ENCODE data around the gene PRRX1.

Gene PRRX1

GRCh38 chr1:170691258-170691657, 27.3 kb downstream of the PRRX1 start:
- no peaks in the 10 kb centered on the region for H3K27me3 ChIP-seq (ENCODE audit: insufficient read depth, low read length, poor library complexity)
- no peak overlapping the region for H2BK120ac ChIP-seq (ENCODE audit: low read depth, low read length)
- no peak for DNase-seq
- no peak overlapping the region for H4K5ac ChIP-seq (ENCODE audit: low read length)
- H3K23ac ChIP-seq (ENCODE audit: low read length) = no peak overlapping the region
- no peak overlapping the region for H3K4me2 ChIP-seq (ENCODE audit: low read length)
- no peak overlapping the region for H3K56ac ChIP-seq (ENCODE audit: low read length)
- no peaks in the 10 kb centered on the region for H3K4me1 ChIP-seq (ENCODE audit: control insufficient read depth, low read depth, low read length)
- no peak overlapping the region for H3K4me3 ChIP-seq (ENCODE audit: low read length)
- H3K79me2 ChIP-seq (ENCODE audit: control insufficient read depth, insufficient read depth, low read length) = no peaks in the 10 kb centered on the region
- H3K27ac ChIP-seq (ENCODE audit: low read depth, low read length) = no peak overlapping the region
- H2AK5ac ChIP-seq (ENCODE audit: low read length) = no peak overlapping the region
- H2BK15ac ChIP-seq (replicated peaks; ENCODE audit: low read depth) = no peak overlapping the region
- no peak overlapping the region for H3K4ac ChIP-seq (ENCODE audit: low read depth, low read length)
- no peak overlapping the region for H3K18ac ChIP-seq (ENCODE audit: low read length)
- H3K79me1 ChIP-seq (ENCODE audit: low read length) = no peaks in the 10 kb centered on the region
- no peak overlapping the region for H4K8ac ChIP-seq (ENCODE audit: low read depth, low read length)
- no peak overlapping the region for H2BK5ac ChIP-seq (ENCODE audit: low read length)
- no peaks in the 10 kb centered on the region for H3K36me3 ChIP-seq (ENCODE audit: control insufficient read depth, insufficient read depth, low read length)
- H3K9ac ChIP-seq (ENCODE audit: low read length) = no peak overlapping the region

DNA sequence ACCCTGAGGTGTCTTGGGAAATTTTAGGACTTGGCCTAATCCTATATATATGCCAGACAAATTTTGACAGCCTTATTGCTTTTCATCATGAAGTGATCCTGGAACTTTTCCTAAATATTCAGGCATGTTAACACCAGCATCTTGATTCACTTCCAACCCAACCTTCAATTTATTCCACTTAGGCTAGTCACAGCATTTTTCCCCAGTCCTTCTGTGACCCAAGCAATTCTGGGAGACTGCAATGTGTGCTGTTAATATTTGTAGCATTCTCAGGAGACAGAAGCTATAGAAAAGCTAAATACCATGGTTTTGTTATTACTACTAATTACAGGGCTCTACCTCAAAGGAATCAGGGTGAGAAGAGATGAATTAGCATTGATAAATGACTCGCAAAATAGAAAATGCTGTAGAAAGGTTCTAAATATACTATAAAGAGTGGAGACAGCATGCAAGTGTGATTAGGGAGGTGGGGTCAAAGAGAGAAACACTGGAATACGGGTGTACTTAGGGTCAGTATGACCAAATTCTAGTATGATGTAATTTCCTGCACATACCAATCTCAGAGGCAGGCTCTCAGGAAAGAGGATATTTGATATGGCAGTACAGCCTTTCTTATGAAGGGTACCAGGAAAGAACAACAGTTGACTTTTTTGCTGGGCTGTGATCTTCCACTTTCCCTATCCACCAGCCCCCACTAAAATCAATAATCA, 29.1 kb downstream of the PRRX1 start:
- H3K4ac ChIP-seq (ENCODE audit: low read depth, low read length) = no peak overlapping the region
- no peak overlapping the region for H3K27ac ChIP-seq (ENCODE audit: low read depth, low read length)
- DNase-seq = no peak
- no peaks in the 10 kb centered on the region for H3K79me2 ChIP-seq (ENCODE audit: control insufficient read depth, insufficient read depth, low read length)
- H3K4me1 ChIP-seq (ENCODE audit: control insufficient read depth, low read depth, low read length) = no peaks in the 10 kb centered on the region
- no peak overlapping the region for H3K18ac ChIP-seq (ENCODE audit: low read length)
- H3K4me2 ChIP-seq (ENCODE audit: low read length) = no peak overlapping the region
- no peak overlapping the region for H3K56ac ChIP-seq (ENCODE audit: low read length)
- no peak overlapping the region for H2BK120ac ChIP-seq (ENCODE audit: low read depth, low read length)
- H2AK5ac ChIP-seq (ENCODE audit: low read length) = no peak overlapping the region
- H3K9ac ChIP-seq (ENCODE audit: low read length) = no peak overlapping the region
- H3K79me1 ChIP-seq (ENCODE audit: low read length) = no peaks in the 10 kb centered on the region
- H2BK15ac ChIP-seq (replicated peaks; ENCODE audit: low read depth) = no peak overlapping the region
- no peak overlapping the region for H4K8ac ChIP-seq (ENCODE audit: low read depth, low read length)
- no peak overlapping the region for H2BK5ac ChIP-seq (ENCODE audit: low read length)
- no peak overlapping the region for H3K4me3 ChIP-seq (ENCODE audit: low read length)
- no peaks in the 10 kb centered on the region for H3K36me3 ChIP-seq (ENCODE audit: control insufficient read depth, insufficient read depth, low read length)
- no CpG with 5 or more reads among the region's 2 CpGs for WGBS (ENCODE audit: extremely low coverage, insufficient coverage, low lambda C conversion rate)
- no peak overlapping the region for H4K5ac ChIP-seq (ENCODE audit: low read length)
- H3K27me3 ChIP-seq (ENCODE audit: insufficient read depth, low read length, poor library complexity) = no peaks in the 10 kb centered on the region
- no peak overlapping the region for H3K23ac ChIP-seq (ENCODE audit: low read length)

DNA sequence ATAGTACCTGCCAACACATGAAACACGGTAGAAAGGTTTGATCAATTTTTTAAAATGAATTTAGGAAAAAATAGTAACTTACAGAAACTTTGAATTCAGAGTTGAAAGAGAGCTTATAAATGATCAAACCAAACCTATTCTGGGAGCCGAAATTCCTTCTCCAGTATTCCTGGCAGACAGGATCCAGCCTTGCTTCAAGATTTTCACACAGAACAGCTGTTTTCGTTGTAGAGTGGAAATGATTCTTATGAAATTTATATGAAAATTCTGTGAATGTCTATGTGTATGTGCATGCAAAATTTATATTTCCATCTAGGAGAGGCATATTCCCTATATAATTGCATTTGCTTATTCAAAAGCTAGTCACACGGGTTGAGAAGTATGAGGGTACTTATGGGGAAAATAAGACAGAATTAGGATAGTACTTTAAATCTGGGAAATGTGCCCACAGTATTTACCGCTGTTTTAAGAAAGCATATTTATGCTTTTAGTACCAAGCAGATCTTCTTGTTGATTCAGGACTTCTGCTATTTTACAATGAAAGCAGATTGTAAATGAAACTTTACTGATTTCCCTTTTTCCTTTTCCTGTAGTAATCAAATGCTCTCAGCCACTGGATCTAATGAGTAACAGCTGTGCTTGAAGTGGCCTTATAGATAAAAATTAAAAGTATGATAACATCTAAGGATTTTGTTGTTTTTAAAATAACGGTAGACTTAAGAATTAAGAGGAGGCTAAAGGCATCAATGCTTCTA, 30.4 kb downstream of the PRRX1 start:
- no peak for DNase-seq
- Histone ChIP-seq H3K4me3 (ENCODE audit: low read length) (no peak overlapping the region), H3K27ac (ENCODE audit: low read depth, low read length) (no peak overlapping the region), H3K4ac (ENCODE audit: low read depth, low read length) (no peak overlapping the region), H3K23ac (ENCODE audit: low read length) (no peak overlapping the region), H3K18ac (ENCODE audit: low read length) (no peak overlapping the region), H2BK15ac (replicated peaks; ENCODE audit: low read depth) (no peak overlapping the region), H2AK5ac (ENCODE audit: low read length) (no peak overlapping the region), H4K5ac (ENCODE audit: low read length) (no peak overlapping the region), H3K36me3 (ENCODE audit: control insufficient read depth, insufficient read depth, low read length) (no peaks in the 10 kb centered on the region), H2BK120ac (ENCODE audit: low read depth, low read length) (no peak overlapping the region), H3K9ac (ENCODE audit: low read length) (no peak overlapping the region), H4K8ac (ENCODE audit: low read depth, low read length) (no peak overlapping the region), H3K79me1 (ENCODE audit: low read length) (no peaks in the 10 kb centered on the region), H2BK5ac (ENCODE audit: low read length) (no peak overlapping the region), H3K56ac (ENCODE audit: low read length) (no peak overlapping the region), H3K4me2 (ENCODE audit: low read length) (no peak overlapping the region), H3K4me1 (ENCODE audit: control insufficient read depth, low read depth, low read length) (no peaks in the 10 kb centered on the region), H3K79me2 (ENCODE audit: control insufficient read depth, insufficient read depth, low read length) (no peaks in the 10 kb centered on the region), H3K27me3 (ENCODE audit: insufficient read depth, low read length, poor library complexity) (no peaks in the 10 kb centered on the region)
- no CpG with 5 or more reads among the region's 6 CpGs for WGBS (ENCODE audit: extremely low coverage, insufficient coverage, low lambda C conversion rate)

DNA sequence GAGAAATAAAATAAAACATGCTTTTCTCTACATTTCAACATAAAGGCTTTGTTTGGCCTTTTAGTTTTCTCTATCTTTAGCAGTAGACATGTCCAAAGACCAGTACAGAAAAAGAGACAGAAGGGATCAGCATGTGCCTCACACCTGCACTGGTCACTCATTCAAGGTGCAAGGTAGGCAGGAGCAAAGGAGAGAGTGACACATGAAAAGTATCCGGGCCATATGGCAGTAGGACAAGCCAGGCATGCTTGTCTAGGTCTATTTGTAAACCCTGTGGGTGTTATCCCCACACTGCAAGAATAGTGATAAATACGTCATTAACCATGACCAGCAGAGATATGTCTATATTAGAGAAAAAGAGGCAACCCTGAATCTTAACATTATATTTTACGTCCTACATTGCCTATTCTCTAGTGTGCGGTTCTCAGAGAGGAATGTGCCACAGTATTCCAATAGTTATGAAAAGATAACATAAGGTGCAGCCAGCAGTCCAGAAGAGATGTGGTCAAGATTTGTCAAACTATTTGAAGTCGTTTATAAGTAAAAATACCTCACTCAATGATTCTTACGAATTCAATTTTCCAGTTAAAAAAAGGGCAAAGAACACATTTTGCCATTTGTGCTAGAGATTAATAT, 32.1 kb downstream of the PRRX1 start:
- no peak overlapping the region for H3K27ac ChIP-seq (ENCODE audit: low read depth, low read length)
- no peak overlapping the region for H3K23ac ChIP-seq (ENCODE audit: low read length)
- no peaks in the 10 kb centered on the region for H3K27me3 ChIP-seq (ENCODE audit: insufficient read depth, low read length, poor library complexity)
- WGBS (ENCODE audit: extremely low coverage, insufficient coverage, low lambda C conversion rate) = no CpG with 5 or more reads among the region's 6 CpGs
- no peaks in the 10 kb centered on the region for H3K4me1 ChIP-seq (ENCODE audit: control insufficient read depth, low read depth, low read length)
- no peak overlapping the region for H3K4ac ChIP-seq (ENCODE audit: low read depth, low read length)
- no peak overlapping the region for H2AK5ac ChIP-seq (ENCODE audit: low read length)
- H3K79me1 ChIP-seq (ENCODE audit: low read length) = no peaks in the 10 kb centered on the region
- H4K8ac ChIP-seq (ENCODE audit: low read depth, low read length) = no peak overlapping the region
- no peak overlapping the region for H3K18ac ChIP-seq (ENCODE audit: low read length)
- no peak overlapping the region for H4K5ac ChIP-seq (ENCODE audit: low read length)
- no peak overlapping the region for H3K9ac ChIP-seq (ENCODE audit: low read length)
- no peak for DNase-seq
- H3K36me3 ChIP-seq (ENCODE audit: control insufficient read depth, insufficient read depth, low read length) = no peaks in the 10 kb centered on the region
- H3K79me2 ChIP-seq (ENCODE audit: control insufficient read depth, insufficient read depth, low read length) = no peaks in the 10 kb centered on the region
- H2BK5ac ChIP-seq (ENCODE audit: low read length) = no peak overlapping the region
- no peak overlapping the region for H3K4me2 ChIP-seq (ENCODE audit: low read length)
- H2BK120ac ChIP-seq (ENCODE audit: low read depth, low read length) = no peak overlapping the region
- H3K4me3 ChIP-seq (ENCODE audit: low read length) = no peak overlapping the region
- no peak overlapping the region for H2BK15ac ChIP-seq (replicated peaks; ENCODE audit: low read depth)
- no peak overlapping the region for H3K56ac ChIP-seq (ENCODE audit: low read length)

DNA sequence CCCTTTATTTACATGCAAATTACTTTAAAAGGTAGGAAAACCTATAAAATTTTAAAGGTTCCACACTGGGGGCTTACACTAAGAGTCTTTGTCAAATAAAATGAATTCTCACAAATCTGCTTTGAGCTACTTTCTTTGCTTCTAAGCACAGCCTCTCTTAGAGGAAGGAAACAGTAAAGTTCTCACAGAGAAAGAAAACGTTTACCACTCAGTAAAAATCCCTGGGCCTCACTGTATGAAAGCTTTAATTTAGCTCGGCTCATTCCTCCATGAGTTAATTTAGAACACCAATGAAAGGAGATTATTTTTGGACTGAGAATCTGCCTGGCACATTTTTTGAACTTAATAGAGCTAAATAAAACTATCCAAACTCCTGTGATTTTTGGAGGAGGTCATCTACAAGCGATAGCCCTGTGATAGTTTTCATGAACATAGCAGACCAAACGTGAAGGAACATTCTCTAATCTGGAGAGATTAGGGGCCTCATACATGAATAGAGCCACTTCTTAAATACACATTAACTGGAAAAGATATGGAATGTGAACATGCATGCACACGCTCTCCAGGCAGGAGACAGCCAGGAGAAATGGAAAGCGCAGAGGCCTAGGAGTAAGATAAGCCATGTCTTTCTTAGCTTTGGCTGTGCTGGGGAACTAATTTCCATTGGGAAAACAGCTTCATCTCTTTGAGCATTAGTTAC, 32.8 kb downstream of the PRRX1 start:
- Histone ChIP-seq H2BK15ac (replicated peaks; ENCODE audit: low read depth) (no peak overlapping the region), H3K9ac (ENCODE audit: low read length) (no peak overlapping the region), H3K36me3 (ENCODE audit: control insufficient read depth, insufficient read depth, low read length) (no peaks in the 10 kb centered on the region), H3K4ac (ENCODE audit: low read depth, low read length) (no peak overlapping the region), H3K27ac (ENCODE audit: low read depth, low read length) (no peak overlapping the region), H3K79me2 (ENCODE audit: control insufficient read depth, insufficient read depth, low read length) (no peaks in the 10 kb centered on the region), H4K8ac (ENCODE audit: low read depth, low read length) (no peak overlapping the region), H4K5ac (ENCODE audit: low read length) (no peak overlapping the region), H3K4me1 (ENCODE audit: control insufficient read depth, low read depth, low read length) (no peaks in the 10 kb centered on the region), H2AK5ac (ENCODE audit: low read length) (no peak overlapping the region), H3K56ac (ENCODE audit: low read length) (no peak overlapping the region), H3K18ac (ENCODE audit: low read length) (no peak overlapping the region), H3K4me3 (ENCODE audit: low read length) (no peak overlapping the region), H3K79me1 (ENCODE audit: low read length) (no peaks in the 10 kb centered on the region), H2BK5ac (ENCODE audit: low read length) (no peak overlapping the region), H3K23ac (ENCODE audit: low read length) (no peak overlapping the region), H2BK120ac (ENCODE audit: low read depth, low read length) (no peak overlapping the region), H3K4me2 (ENCODE audit: low read length) (no peak overlapping the region), H3K27me3 (ENCODE audit: insufficient read depth, low read length, poor library complexity) (no peaks in the 10 kb centered on the region)
- no CpG with 5 or more reads among the region's 6 CpGs for WGBS (ENCODE audit: extremely low coverage, insufficient coverage, low lambda C conversion rate)
- no peak for DNase-seq
